C4-2B (cell line): ENCODE results near the gene TMEM213.

Experiments
- H3K27ac ChIP-seq: fragments of 450-650 bp; 2 replicates; pipeline ENCODE4 v1.5.1; 2017
- CTCF ChIP-seq: fragments of 450-650 bp; conservative IDR thresholded peaks from 2 replicates; pipeline ENCODE4 v1.5.1; 2017; ENCODE audit warnings: mild to moderate bottlenecking
- ZFX ChIP-seq: fragments of 450-650 bp; IDR thresholded peaks from 2 replicates; pipeline ENCODE4 v1.6.1; 2017

Gene TMEM213

GRCh38 chr7:138814816-138815332 is 17.1 kb downstream of the TMEM213 start:
- no peak overlapping the region for H3K27ac ChIP-seq
- TF ChIP-seq ZFX = no peak
- no peak for TF ChIP-seq CTCF

GRCh38 chr7:138816650-138817049 is 18.9 kb downstream of the TMEM213 start:
- TF ChIP-seq ZFX (no peak), CTCF (no peak)
- H3K27ac ChIP-seq = no peak overlapping the region

GRCh38 chr7:138819625-138820024 is 21.8 kb downstream of the TMEM213 start:
- H3K27ac ChIP-seq = no peak overlapping the region
- TF ChIP-seq CTCF (no peak), ZFX (no peak)

- TF ChIP-seq CTCF = no peak
- no peak for TF ChIP-seq ZFX
- H3K27ac ChIP-seq = no peak overlapping the region
These were observed 24.1 kb downstream of the TMEM213 start for GRCh38 chr7:138821912-138822311.

- TF ChIP-seq ZFX (no peak), CTCF (no peak)
- H3K27ac ChIP-seq = no peak overlapping the region
These were observed 25.2 kb downstream of the TMEM213 start for GRCh38 chr7:138822867-138823535.

GRCh38 chr7:138825049-138825721 is 27.4 kb downstream of the TMEM213 start:
- no peak overlapping the region for H3K27ac ChIP-seq
- TF ChIP-seq ZFX (no peak), CTCF (no peak)

GRCh38 chr7:138828302-138828701 is 30.5 kb downstream of the TMEM213 start:
- no peak overlapping the region for H3K27ac ChIP-seq
- TF ChIP-seq ZFX (no peak), CTCF (no peak)
